RWPE2 (cell line): Measurements from ENCODE around the gene KIF1B.
A peak's percentile ranks its signal among the peaks of the same experiment; 100 is the strongest.
"Not testable (repeated sequence)": the region's sequence is repeated elsewhere in the genome, so short reads cannot be mapped to it uniquely, and the experiment has no call there.

Source experiments
- ATAC-seq: fragments of 200-7000 bp; cut with Tn5 transposase; 3 replicates; pipeline ENCODE4 v1.9.1; 2021; ENCODE audit warnings: low read depth
- DNase-seq: peaks from one replicate; pipeline ENCODE4 v3.0.0-alpha.2; 2020; ENCODE audit warnings: low spot score
- H3K27ac ChIP-seq: fragments of 450-650 bp; 2 replicates; pipeline ENCODE4 v1.5.1; 2017; ENCODE audit warnings: mild to moderate bottlenecking; ENCODE audit not compliant: poor library complexity, severe bottlenecking
- H3K27me3 ChIP-seq: fragments of 250-450 bp; sonication (Bioruptor Pico); 2 replicates; pipeline ENCODE4 v1.5.1; 2021; ENCODE audit warnings: mild to moderate bottlenecking, moderate library complexity; ENCODE audit not compliant: insufficient read depth, poor library complexity, severe bottlenecking
- H3K36me3 ChIP-seq: fragments of 250-450 bp; sonication (Bioruptor Pico); 2 replicates; pipeline ENCODE4 v1.5.1; 2020; ENCODE audit warnings: low read depth, mild to moderate bottlenecking, moderate library complexity
- H3K4me1 ChIP-seq: fragments of 250-450 bp; sonication (Bioruptor Pico); 2 replicates; pipeline ENCODE4 v1.5.1; 2021; ENCODE audit warnings: mild to moderate bottlenecking, moderate library complexity; ENCODE audit not compliant: insufficient read depth, poor library complexity, severe bottlenecking
- H3K4me3 ChIP-seq: fragments of 250-450 bp; sonication (Bioruptor Pico); 2 replicates; pipeline ENCODE4 v1.5.1; 2021; ENCODE audit warnings: mild to moderate bottlenecking, moderate library complexity; ENCODE audit not compliant: severe bottlenecking
- H3K9me3 ChIP-seq: fragments of 250-450 bp; sonication (Bioruptor Pico); 2 replicates; pipeline ENCODE4 v1.5.1; 2021; ENCODE audit warnings: mild to moderate bottlenecking, moderate library complexity; ENCODE audit not compliant: severe bottlenecking
- CTCF ChIP-seq: fragments of 450-650 bp; IDR thresholded peaks from one replicate; pipeline ENCODE4 v1.5.1; 2017; ENCODE audit warnings: mild to moderate bottlenecking, moderate library complexity; ENCODE audit not compliant: poor library complexity, severe bottlenecking

KIF1B gene

DNA sequence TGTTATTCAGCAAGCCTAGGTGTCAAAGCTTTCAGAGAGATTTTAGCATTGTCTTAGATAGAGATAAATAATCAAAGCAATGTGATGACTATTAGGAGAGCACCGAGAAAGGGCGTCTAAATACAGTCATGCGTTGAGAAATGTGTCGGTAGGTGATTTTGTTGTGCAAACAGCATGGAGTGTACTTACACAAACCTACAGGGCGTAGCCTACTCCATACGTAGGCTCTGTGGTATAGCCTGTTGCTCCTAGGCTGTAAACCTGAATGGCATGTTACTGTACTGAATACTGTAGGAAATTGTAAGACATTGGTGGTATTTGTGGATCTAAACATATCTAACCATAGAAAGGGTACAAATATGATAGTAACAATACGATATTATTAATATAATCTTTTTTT lies 31.8 kb downstream of the KIF1B start:
- H3K27me3 ChIP-seq: no peaks in the 10 kb centered on the region
- no peak overlapping the region for H3K4me3 ChIP-seq
- no peak overlapping the region for H3K27ac ChIP-seq
- no peak for TF ChIP-seq CTCF
- DNase-seq (no peak), ATAC-seq (no peak)
- 0 out of 2 replicates have a peak, but pooled peaks cover under 1% of the 10 kb centered on the region for H3K36me3 ChIP-seq
- no peaks in the 10 kb centered on the region for H3K9me3 ChIP-seq
- H3K4me1 ChIP-seq: no peaks in the 10 kb centered on the region

DNA sequence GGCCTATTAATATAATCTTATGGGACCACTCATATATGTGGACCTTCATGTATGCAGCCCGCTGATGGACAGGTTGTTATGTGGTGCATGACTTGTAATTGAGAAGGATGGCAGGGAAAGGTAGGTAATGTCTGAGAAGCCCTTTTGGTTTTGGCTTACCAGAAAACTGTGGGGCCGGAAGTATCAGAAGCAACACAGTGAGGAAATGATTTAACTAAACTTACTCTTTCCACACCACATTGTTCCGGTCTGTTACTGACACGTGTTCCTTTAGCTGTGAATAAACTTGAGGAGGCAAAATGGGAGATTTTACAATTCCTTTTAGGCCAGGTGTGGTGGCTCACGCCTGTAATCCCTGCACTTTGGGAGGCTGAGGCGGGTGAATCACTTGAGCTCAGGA lies 32.4 kb downstream of the KIF1B start:
- H3K4me1 ChIP-seq: no peaks in the 10 kb centered on the region
- no peaks in the 10 kb centered on the region for H3K36me3 ChIP-seq
- H3K9me3 ChIP-seq: no peaks in the 10 kb centered on the region
- no peak for TF ChIP-seq CTCF
- DNase-seq (no peak), ATAC-seq (no peak)
- H3K4me3 ChIP-seq: no peak overlapping the region
- H3K27me3 ChIP-seq: no peaks in the 10 kb centered on the region
- H3K27ac ChIP-seq: no peak overlapping the region

GRCh38 chr1:10245674-10246073 lies 35.3 kb downstream of the KIF1B start:
- no peaks in the 10 kb centered on the region for H3K4me1 ChIP-seq
- no peaks in the 10 kb centered on the region for H3K9me3 ChIP-seq
- H3K27ac ChIP-seq: no peak overlapping the region
- no peaks in the 10 kb centered on the region for H3K27me3 ChIP-seq
- TF ChIP-seq CTCF: no peak
- no peaks in the 10 kb centered on the region for H3K36me3 ChIP-seq
- ATAC-seq: no peak
- H3K4me3 ChIP-seq: no peak overlapping the region
- DNase-seq: no peak

- no peak for DNase-seq
- H3K36me3 ChIP-seq: no peaks in the 10 kb centered on the region
- H3K27me3 ChIP-seq: no peaks in the 10 kb centered on the region
- H3K4me1 ChIP-seq: peaks cover 14% of the 10 kb centered on the region
- no peak for TF ChIP-seq CTCF
- H3K4me3 ChIP-seq: no peak overlapping the region
- H3K27ac ChIP-seq: no peak overlapping the region
- no peak for ATAC-seq
- no peaks in the 10 kb centered on the region for H3K9me3 ChIP-seq
Measured at GRCh38 chr1:10249808-10250457, 39.6 kb downstream of the KIF1B start.

- Histone ChIP-seq H3K9me3 (no peaks in the 10 kb centered on the region), H3K4me1 (peaks cover 14% of the 10 kb centered on the region), H3K27ac (no peak overlapping the region), H3K36me3 (no peaks in the 10 kb centered on the region), H3K27me3 (no peaks in the 10 kb centered on the region), H3K4me3 (no peak overlapping the region)
- ATAC-seq (no peak), DNase-seq (no peak)
- no peak for TF ChIP-seq CTCF
Measured at GRCh38 chr1:10250663-10251062, 40.3 kb downstream of the KIF1B start.

- H3K27me3 ChIP-seq, H3K9me3 ChIP-seq, DNase-seq, H3K4me3 ChIP-seq, H3K36me3 ChIP-seq: not testable (repeated sequence)
- ATAC-seq: peak; percentile 40; the same call in 1 of the 3 replicates
- Histone ChIP-seq H3K27ac (peak overlapping the region; percentile 9), H3K4me1 (peaks cover 14% of the 10 kb centered on the region)
Measured at GRCh38 chr1:10251325-10252108, 41.1 kb downstream of the KIF1B start.
